Endothelial cell of umbilical vein (primary cell): ENCODE results near the gene C16orf87.

Source experiments
- EZH2 ChIP-seq: IDR thresholded peaks from 2 replicates; pipeline ENCODE4 v1.6.1; 2012; ENCODE audit warnings: borderline replicate concordance, low read depth, mild to moderate bottlenecking, moderate library complexity, low read length, inconsistent platforms; ENCODE audit not compliant: severe bottlenecking
- FOS ChIP-seq: IDR thresholded peaks from 2 replicates; pipeline ENCODE4 v1.6.1; 2011; ENCODE audit warnings: mild to moderate bottlenecking, low read length, moderate library complexity, borderline replicate concordance; ENCODE audit not compliant: insufficient read depth
- GATA2 ChIP-seq: IDR thresholded peaks from 2 replicates; pipeline ENCODE4 v1.7.0; 2011; ENCODE audit warnings: low read depth, mild to moderate bottlenecking, moderate library complexity, mixed read lengths, low read length; ENCODE audit not compliant: insufficient read length, insufficient read depth
- JUN ChIP-seq: IDR thresholded peaks from 2 replicates; pipeline ENCODE4 v1.6.1; 2011; ENCODE audit warnings: borderline replicate concordance, low read depth; ENCODE audit not compliant: insufficient read length, insufficient read depth
- MYC ChIP-seq: IDR thresholded peaks from one replicate; pipeline ENCODE4 v1.6.1; 2011; ENCODE audit warnings: mild to moderate bottlenecking, low read depth, low read length
- POLR2A ChIP-seq: IDR thresholded peaks from 2 replicates; pipeline ENCODE4 v1.6.1; 2012; ENCODE audit warnings: low read depth, mild to moderate bottlenecking, control low read depth, low read length
- POLR2AphosphoS5 ChIP-seq: IDR thresholded peaks from 2 replicates; pipeline ENCODE4 v1.6.1; 2012; ENCODE audit warnings: low read depth, mild to moderate bottlenecking, control low read depth, low read length, moderate library complexity; ENCODE audit not compliant: insufficient read depth
- TF ChIP-seq, protein P1 (sequence below): IDR thresholded peaks from 2 replicates; pipeline ENCODE4 v1.6.1; 2011; ENCODE audit not compliant: insufficient read depth, insufficient read length
- TF ChIP-seq, protein P2 (sequence below), 2 donors: IDR thresholded peaks; 1 replicate in 1 of 2; 2 replicates in 1 of 2; pipeline ENCODE4 v1.5.1; 2011; ENCODE audit warnings: low read length in 2 of 2, mild to moderate bottlenecking in 2 of 2, moderate library complexity in 2 of 2, control low read depth in 1 of 2, inconsistent platforms in 1 of 2, low read depth in 1 of 2; ENCODE audit not compliant: insufficient read depth in 1 of 2; ENCODE audit errors: extremely low read depth in 1 of 2

DNA sequence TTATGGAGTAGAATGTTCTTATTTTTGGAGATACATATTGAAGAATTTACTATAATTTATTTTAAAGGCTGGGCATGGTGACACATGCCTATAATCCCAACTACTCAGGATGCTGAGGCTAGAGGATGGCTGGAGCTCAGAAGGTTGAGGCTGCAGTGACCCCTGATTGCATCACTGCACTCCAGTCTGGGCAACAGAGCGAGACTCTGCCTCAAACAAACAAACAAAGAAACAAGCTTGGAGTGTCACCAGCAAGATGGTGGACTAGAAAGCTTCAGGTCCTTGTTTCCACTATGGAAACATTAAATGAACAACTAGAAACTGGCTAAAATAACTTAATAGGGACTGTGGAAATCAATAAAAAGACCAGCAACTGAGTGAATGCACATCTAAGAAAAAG lies 35.3 kb upstream of the C16orf87 start:
- TF ChIP-seq, protein P1, sequence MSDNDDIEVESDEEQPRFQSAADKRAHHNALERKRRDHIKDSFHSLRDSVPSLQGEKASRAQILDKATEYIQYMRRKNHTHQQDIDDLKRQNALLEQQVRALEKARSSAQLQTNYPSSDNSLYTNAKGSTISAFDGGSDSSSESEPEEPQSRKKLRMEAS, result no peak
- TF ChIP-seq MYC, result no peak
- no peak for TF ChIP-seq POLR2AphosphoS5
- TF ChIP-seq, protein P2, sequence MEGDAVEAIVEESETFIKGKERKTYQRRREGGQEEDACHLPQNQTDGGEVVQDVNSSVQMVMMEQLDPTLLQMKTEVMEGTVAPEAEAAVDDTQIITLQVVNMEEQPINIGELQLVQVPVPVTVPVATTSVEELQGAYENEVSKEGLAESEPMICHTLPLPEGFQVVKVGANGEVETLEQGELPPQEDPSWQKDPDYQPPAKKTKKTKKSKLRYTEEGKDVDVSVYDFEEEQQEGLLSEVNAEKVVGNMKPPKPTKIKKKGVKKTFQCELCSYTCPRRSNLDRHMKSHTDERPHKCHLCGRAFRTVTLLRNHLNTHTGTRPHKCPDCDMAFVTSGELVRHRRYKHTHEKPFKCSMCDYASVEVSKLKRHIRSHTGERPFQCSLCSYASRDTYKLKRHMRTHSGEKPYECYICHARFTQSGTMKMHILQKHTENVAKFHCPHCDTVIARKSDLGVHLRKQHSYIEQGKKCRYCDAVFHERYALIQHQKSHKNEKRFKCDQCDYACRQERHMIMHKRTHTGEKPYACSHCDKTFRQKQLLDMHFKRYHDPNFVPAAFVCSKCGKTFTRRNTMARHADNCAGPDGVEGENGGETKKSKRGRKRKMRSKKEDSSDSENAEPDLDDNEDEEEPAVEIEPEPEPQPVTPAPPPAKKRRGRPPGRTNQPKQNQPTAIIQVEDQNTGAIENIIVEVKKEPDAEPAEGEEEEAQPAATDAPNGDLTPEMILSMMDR (IDR thresholded peaks at IDR 0.05; ENCODE audit: extremely low read depth in 1 of 2, insufficient read depth in 1 of 2, low read depth in 1 of 2, low read length in 2 of 2), result no peak
- no peak for TF ChIP-seq EZH2
- TF ChIP-seq FOS, result no peak
- TF ChIP-seq JUN, result no peak
- TF ChIP-seq POLR2A, result no peak
- no peak for TF ChIP-seq GATA2
